ENCODE data around the gene FHOD3.

- TF ChIP-seq GATA2 (IDR thresholded peaks at IDR 0.05; ENCODE audit: low read depth, low read length) (no peak), GATA3 (IDR thresholded peaks at IDR 0.05; ENCODE audit: low read depth, low read length) (no peak)
Observed at GRCh38 chr18:36249392-36249791, 48.1 kb upstream of the FHOD3 start.

Measured in SH-SY5Y (cell line).